GM18907 (cell line): ENCODE data around the gene AGPAT3.
"Not testable (repeated sequence)": the region's sequence is repeated elsewhere in the genome, so short reads cannot be mapped to it uniquely, and the experiment has no call there.

ENCODE experiments used
- ATAC-seq: cut with Tn5 transposase; IDR thresholded peaks from one replicate; pipeline ENCODE4 v1.9.1; 2021; ENCODE audit warnings: mild to moderate bottlenecking, moderate library complexity; ENCODE audit not compliant: unreplicated experiment

Gene AGPAT3

GRCh38 chr21:43881935-43882334 lies 16.9 kb downstream of the AGPAT3 start:
- no peak for ATAC-seq

DNA sequence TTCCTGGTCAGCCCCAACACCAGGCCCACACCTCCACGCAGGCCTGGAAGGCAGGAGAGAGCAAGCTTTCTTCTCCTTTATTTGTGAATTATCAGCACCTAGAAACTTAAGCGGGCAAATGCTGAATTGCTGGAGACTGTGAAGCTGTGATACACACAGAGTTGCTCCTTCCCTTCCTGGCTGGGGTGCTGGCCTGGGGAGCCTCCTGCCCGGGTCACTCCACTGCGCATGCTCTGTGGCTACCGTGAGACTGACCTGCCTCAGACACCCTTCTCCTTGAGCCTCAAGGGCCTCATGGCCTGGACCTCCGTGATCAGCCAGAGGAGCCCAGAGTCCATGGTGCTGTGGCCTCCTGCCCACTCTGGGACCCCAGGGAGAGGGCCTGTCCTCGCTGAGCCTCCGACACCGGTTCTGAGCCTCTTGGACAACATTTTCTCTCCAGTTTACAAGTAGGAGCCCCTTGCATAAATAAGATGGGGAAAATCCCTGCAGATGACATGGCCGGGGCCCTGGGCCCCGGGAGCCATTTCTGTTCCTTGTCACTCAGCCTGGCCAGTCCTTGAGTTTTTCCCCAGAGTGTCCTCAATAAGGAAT lies 18.0 kb downstream of the AGPAT3 start:
- ATAC-seq = no peak

- no peak for ATAC-seq
Measured at GRCh38 chr21:43884012-43884860, 19.2 kb downstream of the AGPAT3 start.

DNA sequence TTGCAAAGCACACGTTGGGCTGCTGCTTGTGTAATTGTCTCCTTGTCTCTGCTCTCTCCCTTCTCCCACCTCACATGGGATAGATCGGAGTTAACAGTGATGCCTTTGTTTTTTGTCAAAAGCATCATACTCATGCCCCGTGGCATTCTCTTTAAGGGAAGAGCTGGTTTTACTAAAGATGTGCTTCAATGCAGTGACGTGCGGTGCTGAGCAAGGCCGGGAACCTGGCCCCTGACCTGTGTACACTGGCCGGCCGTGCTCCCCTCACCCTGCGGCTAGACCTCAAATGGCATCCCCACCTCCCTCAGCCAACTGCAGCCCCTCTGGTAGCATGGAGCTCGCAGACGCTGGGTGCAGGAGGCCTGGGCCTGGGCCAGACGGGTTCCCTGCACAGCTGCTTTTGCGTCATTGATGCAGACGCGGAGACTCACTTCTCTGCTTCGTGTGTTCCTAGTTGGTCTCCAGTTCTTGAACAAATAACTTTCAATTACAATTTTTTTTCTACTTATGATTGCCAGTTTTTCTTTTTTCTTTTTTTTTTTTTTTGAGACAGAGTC lies 19.9 kb downstream of the AGPAT3 start:
- no peak for ATAC-seq

DNA sequence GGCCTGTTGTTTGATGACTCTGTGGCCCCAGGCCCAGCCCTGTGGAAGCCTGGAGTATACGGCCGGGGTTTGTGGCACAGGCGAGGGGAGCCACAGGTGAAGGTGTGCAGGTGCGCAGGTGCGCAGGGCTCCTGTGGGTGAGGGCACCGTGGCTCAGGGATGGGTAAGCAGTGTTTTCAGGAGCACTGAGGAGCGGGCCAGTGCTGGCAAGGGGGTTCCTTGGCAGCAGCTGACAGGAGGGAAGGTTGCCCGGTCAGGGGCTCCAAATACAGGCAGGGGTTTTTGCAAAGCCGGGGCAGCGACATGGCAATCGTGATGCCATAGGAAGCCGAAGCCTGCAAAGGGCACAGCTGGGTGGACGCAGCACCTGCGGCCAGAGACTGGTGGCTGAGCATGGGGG lies 20.7 kb downstream of the AGPAT3 start:
- ATAC-seq = no peak

GRCh38 chr21:43886565-43886964 lies 21.5 kb downstream of the AGPAT3 start:
- ATAC-seq = no peak

GRCh38 chr21:43889069-43889468 lies 24.0 kb downstream of the AGPAT3 start:
- ATAC-seq = no peak

DNA sequence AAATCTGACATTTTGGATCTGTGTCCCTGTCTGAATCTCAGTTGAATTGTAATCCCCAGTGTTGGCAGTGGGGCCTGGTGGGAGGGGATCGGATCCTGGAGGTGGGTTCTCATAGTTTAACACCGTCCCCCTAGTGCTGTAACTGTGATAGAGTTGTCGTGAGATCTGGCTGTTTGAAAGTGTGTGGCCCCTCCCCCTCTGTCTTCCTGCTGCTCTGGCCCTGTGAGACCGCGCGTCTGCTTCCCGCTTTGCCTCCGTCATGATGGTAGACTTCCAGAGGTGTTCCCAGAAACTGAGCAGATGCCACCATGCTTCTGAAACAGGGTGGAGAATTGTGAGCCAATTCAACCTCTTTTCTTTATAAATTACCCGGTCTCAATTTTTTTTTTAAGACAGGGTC lies 25.0 kb downstream of the AGPAT3 start:
- no peak for ATAC-seq

DNA sequence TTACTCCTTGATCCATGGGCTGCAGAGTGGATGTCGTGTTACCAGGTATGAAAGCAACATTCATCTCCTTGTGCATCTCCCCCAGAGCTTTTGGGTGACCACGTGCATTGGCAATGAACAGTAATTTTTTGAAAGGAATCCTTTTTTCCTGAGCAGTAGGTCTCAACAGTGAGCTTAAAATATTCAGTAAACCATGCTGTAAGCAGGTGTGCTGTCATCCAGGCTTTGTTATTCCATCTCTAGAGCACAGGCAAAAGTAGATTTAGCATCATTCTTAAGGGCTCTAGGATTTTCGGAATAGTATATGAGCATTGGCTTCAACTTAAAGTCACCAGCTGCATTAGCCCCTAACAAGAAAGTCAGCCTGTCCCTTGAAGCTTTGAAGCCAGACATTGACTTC lies 27.3 kb downstream of the AGPAT3 start:
- ATAC-seq = no peak

DNA sequence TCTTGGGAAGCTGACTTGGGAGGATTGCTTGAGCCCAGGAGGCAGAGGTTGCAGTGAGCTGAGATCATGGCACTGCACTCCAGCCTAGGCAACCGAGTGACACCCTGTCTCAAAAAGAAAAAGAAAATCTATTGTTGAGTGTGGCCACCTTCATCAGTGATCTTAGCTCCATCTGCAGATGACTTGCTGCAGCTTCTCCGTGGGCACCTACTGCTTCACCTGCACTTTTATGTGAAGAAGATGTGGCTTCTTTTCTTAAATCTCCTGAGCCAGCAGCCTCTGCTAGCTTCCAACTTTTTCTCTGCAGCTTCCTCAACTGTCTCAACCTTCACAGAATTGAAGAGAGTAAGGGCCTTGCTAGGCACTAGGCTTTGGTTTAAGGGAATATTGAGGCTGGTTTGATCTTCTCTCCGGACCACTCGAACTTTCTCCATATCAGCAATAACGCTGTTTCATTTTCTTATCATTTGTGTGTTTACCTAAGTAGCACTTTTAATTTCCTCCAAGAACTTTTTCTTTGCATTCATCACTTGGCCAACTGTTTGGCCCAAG lies 28.0 kb downstream of the AGPAT3 start:
- no peak for ATAC-seq

DNA sequence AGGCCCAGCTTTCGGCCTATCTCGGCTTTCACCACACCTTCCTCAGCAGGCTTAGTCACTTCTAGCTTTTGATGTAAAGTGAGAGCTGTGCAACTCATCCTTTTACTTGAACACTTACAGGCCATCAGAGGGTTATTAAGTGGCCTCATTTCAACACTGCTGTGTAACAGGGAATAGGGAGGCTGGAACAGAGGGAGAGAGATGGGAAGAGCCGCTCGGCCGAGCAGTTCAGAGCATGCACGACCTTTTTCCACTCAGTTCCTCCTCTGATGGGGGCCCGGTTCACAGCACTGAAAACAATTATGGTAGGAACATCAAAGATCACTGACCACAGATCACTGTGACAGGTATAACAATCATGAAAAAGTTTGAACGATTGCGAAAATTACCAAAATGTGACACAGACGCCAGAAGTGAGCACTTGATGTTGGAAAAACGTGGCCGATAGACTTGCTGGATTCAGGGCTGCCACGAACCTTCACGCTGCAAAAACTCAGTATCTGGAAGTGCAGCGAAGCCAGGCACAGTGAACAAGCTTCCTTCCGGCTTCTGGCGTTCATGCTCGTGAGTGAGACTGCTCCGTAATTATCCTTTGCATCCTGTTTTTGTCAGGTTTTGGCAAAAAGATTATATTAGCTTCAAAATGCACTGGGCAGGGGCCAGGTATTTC lies 28.6 kb downstream of the AGPAT3 start:
- no peak for ATAC-seq

GRCh38 chr21:43894206-43894577 lies 29.2 kb downstream of the AGPAT3 start:
- no peak for ATAC-seq

DNA sequence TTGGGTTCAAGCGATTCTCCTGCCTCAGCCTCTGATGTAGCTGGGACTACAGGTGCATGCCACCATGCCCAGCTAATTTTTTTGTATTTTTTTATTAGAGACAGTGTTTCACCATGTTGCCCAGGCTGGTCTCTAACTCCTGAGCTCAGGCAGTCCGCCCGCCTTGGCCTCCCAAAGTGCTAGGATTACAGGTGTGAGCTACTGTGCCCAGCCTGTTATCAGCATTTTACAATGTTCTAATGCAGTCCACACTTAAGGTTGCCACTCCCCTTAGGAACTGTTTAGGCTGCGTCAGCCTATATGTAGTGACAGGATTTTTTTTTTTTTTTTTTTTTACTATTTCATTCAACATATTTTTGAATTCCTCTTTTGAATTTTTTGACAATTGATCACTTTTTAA lies 30.2 kb downstream of the AGPAT3 start:
- ATAC-seq = no peak

GRCh38 chr21:43896696-43897299 lies 31.8 kb downstream of the AGPAT3 start:
- ATAC-seq = not testable (repeated sequence)

DNA sequence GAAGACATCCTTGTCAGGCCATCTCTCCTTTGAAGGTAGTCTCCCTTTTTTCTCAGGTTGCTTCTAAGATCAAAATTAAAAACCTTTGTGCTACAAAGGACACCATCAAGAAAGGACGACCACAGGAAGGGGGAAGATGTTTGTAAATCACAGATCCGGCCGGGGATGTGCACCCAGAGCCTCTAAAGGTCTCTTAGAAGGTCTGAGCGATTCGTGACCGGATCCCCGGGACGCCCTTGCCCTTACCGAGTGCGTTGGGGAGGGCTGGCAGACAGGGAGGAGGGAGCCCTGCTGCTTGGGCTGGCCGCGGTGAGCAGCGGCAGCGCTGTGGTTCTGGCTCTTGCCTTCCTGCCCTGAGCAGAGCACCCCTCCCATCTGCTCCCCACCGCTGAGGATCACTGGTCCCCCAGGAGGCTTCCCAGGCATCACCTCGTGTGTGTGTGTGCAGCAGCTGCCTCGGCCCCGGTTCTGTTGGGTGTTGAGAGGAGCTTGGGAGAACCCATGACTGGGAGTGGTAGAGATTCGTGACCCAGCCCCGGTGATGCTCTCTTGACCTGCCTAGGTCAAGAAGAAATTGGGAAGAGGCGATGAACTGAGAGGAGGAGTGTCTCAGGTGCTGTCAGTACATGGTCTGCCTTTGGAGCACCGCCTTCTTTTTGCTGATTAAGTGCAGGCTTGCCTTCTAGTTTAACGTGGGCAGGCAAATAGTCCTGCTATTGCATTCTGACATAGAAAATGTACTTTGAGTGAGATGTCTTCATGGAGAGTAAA lies 34.5 kb downstream of the AGPAT3 start:
- ATAC-seq = no peak

- ATAC-seq = no peak
Measured at GRCh38 chr21:43900078-43900385, 35.0 kb downstream of the AGPAT3 start.

DNA sequence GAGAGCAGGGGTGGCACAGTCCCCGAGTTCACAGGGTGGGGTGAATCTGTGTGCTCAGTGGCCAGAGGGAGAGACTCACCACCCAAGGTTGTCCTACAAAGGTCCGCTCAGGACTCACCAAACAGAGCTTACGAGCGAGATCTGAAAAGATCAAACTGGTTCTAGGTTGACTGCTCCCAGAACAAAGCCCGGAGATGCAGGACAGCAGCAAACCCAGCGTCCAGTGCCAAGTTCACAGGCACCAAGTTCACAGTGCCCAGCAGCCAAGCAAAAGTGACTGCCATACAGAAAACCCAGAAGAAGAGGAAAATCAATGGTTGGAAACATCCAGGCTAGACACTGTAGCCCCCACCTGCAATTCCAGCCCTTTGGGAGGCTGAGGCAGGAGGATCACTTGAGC lies 35.7 kb downstream of the AGPAT3 start:
- ATAC-seq = no peak

GRCh38 chr21:43902441-43902840 lies 37.4 kb downstream of the AGPAT3 start:
- no peak for ATAC-seq

- no peak for ATAC-seq
Measured at GRCh38 chr21:43903451-43904091, 38.5 kb downstream of the AGPAT3 start.

DNA sequence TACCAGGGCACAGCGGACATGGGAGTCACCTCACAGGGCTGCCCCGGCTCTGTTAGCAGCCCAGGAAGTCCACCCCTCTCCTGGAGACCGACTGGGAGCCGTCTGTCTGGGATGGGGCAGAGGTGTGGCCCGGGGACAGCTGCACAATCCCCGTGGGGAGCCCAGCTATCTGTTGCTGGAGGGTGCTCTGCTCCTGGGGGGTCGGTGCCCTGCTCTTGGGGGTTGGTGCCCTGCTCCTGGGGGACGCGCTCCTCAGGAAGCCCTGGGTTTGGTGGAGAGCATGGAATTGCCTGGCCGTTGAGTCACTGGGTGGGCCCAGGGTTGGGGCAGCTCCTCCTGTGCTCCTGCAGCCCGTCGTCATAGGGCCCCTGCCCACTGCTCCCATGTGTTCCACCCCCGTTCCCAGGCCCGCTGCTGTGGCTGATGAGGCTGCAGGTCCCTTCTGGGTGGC lies 39.3 kb downstream of the AGPAT3 start:
- ATAC-seq = no peak
